HFFc6 (cell line): ENCODE results near the gene LIX1. TPM values are rescaled to one million over a fixed set of nuclear protein-coding genes. Genes with fewer than 3 reads are reported as not detected.

ENCODE experiments used
- DNase-seq: peaks from one replicate; pipeline ENCODE4 v3.0.0-alpha.2; 2018
- H3K27ac Mint-ChIP-seq: 2 replicates; pipeline ENCODE4 v1.8.0; 2020; ENCODE audit warnings: mild to moderate bottlenecking, mixed read lengths
- H3K27me3 Mint-ChIP-seq: 2 replicates; pipeline ENCODE4 v1.8.0; 2021; ENCODE audit warnings: mild to moderate bottlenecking, moderate library complexity, mixed read lengths; ENCODE audit not compliant: insufficient read depth
- H3K36me3 Mint-ChIP-seq: 2 replicates; pipeline ENCODE4 v1.8.0; 2021; ENCODE audit warnings: low read depth, mixed read lengths
- H3K4me1 Mint-ChIP-seq: 2 replicates; pipeline ENCODE4 v1.8.0; 2020; ENCODE audit warnings: low read depth, mixed read lengths
- H3K4me3 Mint-ChIP-seq: 2 replicates; pipeline ENCODE4 v1.8.0; 2020; ENCODE audit warnings: mild to moderate bottlenecking, moderate library complexity, mixed read lengths
- H3K9me3 Mint-ChIP-seq: 2 replicates; pipeline ENCODE4 v1.8.0; 2020; ENCODE audit warnings: mild to moderate bottlenecking, mixed read lengths
- total RNA-seq, 6 experiments: library from RNA; stranded (reverse); fragmentation: NEBNext Ultra II Directional; extraction: Animal tissue kit (Norgen Biotek cat#: 25700); gene quantifications; 2 replicates in 1 of 6; 3 replicates in 5 of 6; pipeline ENCODE4 v1.2.3, GENCODE V29; 2021
- TF ChIP-seq, protein P1 (sequence below): fragments of 200-600 bp; sonication (generic); IDR thresholded peaks from 2 replicates; pipeline ENCODE4 v1.5.0; 2021; ENCODE audit warnings: antibody characterized with exemption, mild to moderate bottlenecking

The LIX1 gene
- total RNA-seq, 6 experiments from 2014 or later: not detected

DNA sequence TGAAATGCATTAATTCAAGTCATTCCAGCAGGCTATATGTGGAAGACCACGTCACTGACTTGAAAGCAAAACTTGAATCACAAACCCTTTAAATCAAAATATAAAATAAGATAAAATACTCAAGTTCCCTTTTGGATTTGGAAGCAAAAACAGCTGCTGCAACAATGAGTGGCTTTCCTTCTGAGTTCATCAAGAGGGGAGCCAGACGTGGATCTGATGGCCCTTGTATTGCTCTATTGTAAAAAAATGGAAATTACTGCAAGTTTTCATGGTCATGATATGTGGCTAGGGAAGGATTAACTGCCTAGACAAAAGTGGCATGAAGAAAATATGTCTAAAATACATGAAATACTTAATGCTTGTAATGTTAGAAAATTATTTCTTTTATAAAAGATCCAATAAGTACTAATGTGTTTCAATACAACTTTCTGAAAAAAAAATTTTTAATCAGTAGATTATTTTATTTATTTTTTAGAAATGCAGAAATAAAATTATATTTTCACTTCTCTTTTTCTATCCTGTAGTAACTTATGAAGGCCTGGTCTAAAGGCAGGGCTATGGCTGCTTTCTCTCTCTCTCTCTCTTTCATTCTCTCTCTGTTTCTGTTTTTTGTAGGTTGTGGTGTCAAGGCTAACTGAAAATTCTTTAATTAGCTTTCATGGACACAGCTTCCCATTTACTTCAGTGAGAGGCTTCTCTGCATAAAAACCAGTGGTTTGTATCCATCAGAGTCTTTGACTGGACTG lies 24.0 kb downstream of the LIX1 start:
- Mint-ChIP-seq H3K4me1 (no peaks in the 10 kb centered on the region), H3K4me3 (no peak overlapping the region), H3K27ac (no peak overlapping the region), H3K9me3 (no peaks in the 10 kb centered on the region), H3K27me3 (peaks cover 16% of the 10 kb centered on the region), H3K36me3 (no peaks in the 10 kb centered on the region)
- DNase-seq: no peak
- TF ChIP-seq, protein P1, sequence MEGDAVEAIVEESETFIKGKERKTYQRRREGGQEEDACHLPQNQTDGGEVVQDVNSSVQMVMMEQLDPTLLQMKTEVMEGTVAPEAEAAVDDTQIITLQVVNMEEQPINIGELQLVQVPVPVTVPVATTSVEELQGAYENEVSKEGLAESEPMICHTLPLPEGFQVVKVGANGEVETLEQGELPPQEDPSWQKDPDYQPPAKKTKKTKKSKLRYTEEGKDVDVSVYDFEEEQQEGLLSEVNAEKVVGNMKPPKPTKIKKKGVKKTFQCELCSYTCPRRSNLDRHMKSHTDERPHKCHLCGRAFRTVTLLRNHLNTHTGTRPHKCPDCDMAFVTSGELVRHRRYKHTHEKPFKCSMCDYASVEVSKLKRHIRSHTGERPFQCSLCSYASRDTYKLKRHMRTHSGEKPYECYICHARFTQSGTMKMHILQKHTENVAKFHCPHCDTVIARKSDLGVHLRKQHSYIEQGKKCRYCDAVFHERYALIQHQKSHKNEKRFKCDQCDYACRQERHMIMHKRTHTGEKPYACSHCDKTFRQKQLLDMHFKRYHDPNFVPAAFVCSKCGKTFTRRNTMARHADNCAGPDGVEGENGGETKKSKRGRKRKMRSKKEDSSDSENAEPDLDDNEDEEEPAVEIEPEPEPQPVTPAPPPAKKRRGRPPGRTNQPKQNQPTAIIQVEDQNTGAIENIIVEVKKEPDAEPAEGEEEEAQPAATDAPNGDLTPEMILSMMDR: no peak

DNA sequence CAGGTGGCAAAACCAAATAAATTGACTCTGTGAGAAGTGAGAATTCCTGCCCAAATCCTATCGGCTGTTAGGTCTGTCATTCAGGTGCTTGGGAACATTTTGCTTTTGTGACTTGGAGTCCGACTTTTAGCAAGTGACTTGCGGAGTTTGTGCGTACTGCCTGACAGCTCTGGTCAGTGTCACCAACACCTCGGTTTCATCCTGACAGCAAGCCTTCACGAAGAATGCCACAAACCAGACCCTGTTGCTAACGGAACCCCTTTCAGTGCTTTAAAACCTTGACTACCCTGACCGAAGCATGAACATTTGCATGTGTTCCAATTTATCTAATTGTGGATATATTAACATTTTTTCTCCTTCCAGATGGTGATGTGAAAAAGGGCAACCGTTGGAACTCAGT lies 26.5 kb downstream of the LIX1 start:
- Mint-ChIP-seq H3K4me1 (no peaks in the 10 kb centered on the region), H3K27ac (no peak overlapping the region), H3K36me3 (no peaks in the 10 kb centered on the region), H3K4me3 (no peak overlapping the region), H3K9me3 (no peaks in the 10 kb centered on the region), H3K27me3 (peaks cover 16% of the 10 kb centered on the region)
- TF ChIP-seq, protein P1: no peak
- DNase-seq: no peak

DNA sequence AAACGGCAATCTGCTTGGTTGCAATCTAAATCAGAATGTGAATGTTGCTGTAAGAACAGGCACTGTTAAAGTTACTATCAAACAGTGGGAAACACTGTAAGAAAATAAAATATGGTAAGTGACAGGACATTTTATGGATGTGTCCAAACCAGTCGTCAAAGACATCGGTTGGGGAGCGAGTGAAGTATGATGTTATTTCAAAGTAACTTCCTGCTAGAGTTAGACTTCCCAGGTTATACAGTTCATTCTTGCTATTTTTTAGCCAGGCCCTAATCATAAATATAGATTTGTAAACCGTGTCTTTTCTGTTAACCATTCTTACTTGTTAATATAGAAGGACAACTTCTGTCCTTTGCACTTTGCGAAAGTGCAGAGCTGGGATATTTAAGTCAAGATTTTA lies 30.2 kb downstream of the LIX1 start:
- peaks cover 23% of the 10 kb centered on the region for H3K27me3 Mint-ChIP-seq
- TF ChIP-seq, protein P1: no peak
- no peak overlapping the region for H3K4me3 Mint-ChIP-seq
- no peaks in the 10 kb centered on the region for H3K4me1 Mint-ChIP-seq
- H3K9me3 Mint-ChIP-seq: no peaks in the 10 kb centered on the region
- DNase-seq: no peak
- H3K27ac Mint-ChIP-seq: no peak overlapping the region
- no peaks in the 10 kb centered on the region for H3K36me3 Mint-ChIP-seq

DNA sequence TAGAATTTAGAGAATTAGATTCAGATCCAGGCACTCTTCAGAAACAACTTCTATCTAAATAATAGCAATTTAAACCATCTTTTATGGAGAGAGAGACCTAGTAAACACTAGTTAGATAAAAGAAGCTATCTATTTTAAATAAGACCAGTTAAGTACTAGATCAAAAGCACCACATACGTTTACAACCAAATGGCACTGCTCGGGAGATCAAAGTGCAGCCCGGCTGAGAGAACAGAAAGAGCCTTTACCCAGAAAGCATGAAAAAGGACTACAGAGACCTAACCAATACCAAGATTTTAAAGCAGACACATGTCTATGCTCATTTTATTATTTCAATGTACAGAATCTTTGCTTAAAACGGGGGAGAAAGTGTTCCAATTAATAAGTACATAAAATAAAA lies 30.8 kb downstream of the LIX1 start:
- TF ChIP-seq, protein P1: no peak
- Mint-ChIP-seq H3K9me3 (no peaks in the 10 kb centered on the region), H3K27ac (no peak overlapping the region)

DNA sequence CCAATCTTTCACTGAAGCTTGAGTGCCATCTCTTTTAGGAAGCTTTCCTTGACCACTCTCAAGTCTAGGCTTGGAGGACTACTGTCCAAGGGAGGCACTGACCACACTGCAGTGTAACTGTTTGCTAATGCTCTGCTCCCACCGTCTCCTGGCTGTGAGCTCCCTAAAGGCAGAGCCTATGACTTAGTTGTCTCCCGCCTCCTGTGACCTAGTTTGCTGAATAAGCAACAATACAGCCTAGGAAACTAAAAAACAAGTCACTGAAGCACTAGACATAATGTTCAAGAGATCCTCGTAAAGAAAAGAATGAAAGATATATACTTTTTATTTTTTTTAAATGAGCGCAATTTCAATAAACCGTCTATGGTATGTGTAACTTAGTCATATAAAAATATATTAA lies 31.4 kb downstream of the LIX1 start:
- H3K27ac Mint-ChIP-seq: no peak overlapping the region
- H3K27me3 Mint-ChIP-seq: peaks cover 27% of the 10 kb centered on the region
- no peaks in the 10 kb centered on the region for H3K36me3 Mint-ChIP-seq
- DNase-seq: no peak
- no peaks in the 10 kb centered on the region for H3K9me3 Mint-ChIP-seq
- no peaks in the 10 kb centered on the region for H3K4me1 Mint-ChIP-seq
- no peak overlapping the region for H3K4me3 Mint-ChIP-seq
- TF ChIP-seq, protein P1: no peak

More for the DNA sequence above, 30.8 kb downstream of the LIX1 start:
- H3K27me3 Mint-ChIP-seq: peaks cover 24% of the 10 kb centered on the region
- no peak overlapping the region for H3K4me3 Mint-ChIP-seq
- H3K36me3 Mint-ChIP-seq: no peaks in the 10 kb centered on the region
- no peak for DNase-seq
- H3K4me1 Mint-ChIP-seq: no peaks in the 10 kb centered on the region
